Esophagus (tissue), 2 donors: ENCODE measurements around the gene NOTO. TPM values are rescaled to one million over a fixed set of nuclear protein-coding genes. Genes with fewer than 3 reads are reported as not detected.

Experiments used
- H3K27ac ChIP-seq, 2 donors: one replicate each; pipeline ENCODE4 v1.5.1; 2013; ENCODE audit warnings: low read depth in 2 of 2, mild to moderate bottlenecking in 2 of 2, inconsistent platforms in 1 of 2, low read length in 1 of 2, moderate library complexity in 1 of 2
- H3K27me3 ChIP-seq, 2 donors: one replicate each; pipeline ENCODE4 v1.6.1; 2013; ENCODE audit warnings: low read length in 2 of 2, control low read depth in 1 of 2, mild to moderate bottlenecking in 1 of 2; ENCODE audit not compliant: insufficient read depth in 2 of 2, control insufficient read depth in 1 of 2
- H3K36me3 ChIP-seq, 2 donors: one replicate each; pipeline ENCODE4 v1.6.1; 2013; ENCODE audit warnings: low read length in 1 of 2; ENCODE audit not compliant: control insufficient read depth in 2 of 2, insufficient read depth in 2 of 2
- H3K4me1 ChIP-seq, 2 donors: one replicate each; pipeline ENCODE4 v1.6.1; 2013; ENCODE audit warnings: low read length in 1 of 2; ENCODE audit not compliant: control insufficient read depth in 2 of 2, insufficient read depth in 2 of 2
- H3K4me3 ChIP-seq, 2 donors: one replicate each; pipeline ENCODE4 v1.5.1; 2013; ENCODE audit warnings: low read length in 2 of 2, mild to moderate bottlenecking in 2 of 2, low read depth in 1 of 2, moderate library complexity in 1 of 2
- H3K9me3 ChIP-seq, 2 donors: one replicate each; pipeline ENCODE4 v1.6.1; 2013; ENCODE audit warnings: mild to moderate bottlenecking in 2 of 2, low read depth in 1 of 2, low read length in 1 of 2, moderate library complexity in 1 of 2; ENCODE audit not compliant: control insufficient read depth in 2 of 2, insufficient read depth in 1 of 2
- WGBS, 2 donors: extraction: QIAGEN DNeasy Blood & Tissue Kit; methylation state at CpG; one replicate each; pipeline ENCODE4 v1.1.7; 2013; 5-methylcytosine and 5-hydroxymethylcytosine counted together
- polyA plus RNA-seq, 2 donors: library from polyadenylated mRNA; stranded (reverse); fragments of 200-250 nt; gene quantifications; one replicate each; pipeline ENCODE4 v1.2.3, GENCODE V29; 2013
- donor health status: healthy with polysubstance abuse.
- donor health status: Bipolar disorder and iron deficiency.

The NOTO gene
- polyA plus RNA-seq, 2 donors = not detected

- WGBS, 2 donors = 1% methylated on average over 35 to 37 of the region's 37 CpGs
- Histone ChIP-seq H3K36me3 (peaks cover 0 to 6% of the 10 kb centered on the region in 2 donors), H3K4me3 (peak overlapping the region; percentile 69 to 85), H3K27ac (peak overlapping the region; percentile 58 to 72), H3K9me3 (no peaks in the 10 kb centered on the region), H3K27me3 (no peaks in the 10 kb centered on the region), H3K4me1 (peaks cover 0 to 6% of the 10 kb centered on the region in 2 donors)
These were observed 30.2 kb downstream of the NOTO start for GRCh38 chr2:73232403-73233153.

GRCh38 chr2:73233154-73233931 is 31.0 kb downstream of the NOTO start, which contains the start of gene PRADC1:
Gene PRADC1, minus strand, starts transcription at chr2:73233239. Its CDS starts 79 bp downstream, at chr2:73233160.
- Histone ChIP-seq H3K9me3 (no peaks in the 10 kb centered on the region), H3K27ac (peak within 1 kb of the TSS; percentile 83 to 86), H3K27me3 (no peaks in the 10 kb centered on the region), H3K4me1 (peaks cover 0 to 6% of the 10 kb centered on the region in 2 donors), H3K36me3 (peaks cover 4% of the 10 kb centered on the region in 2 donors), H3K4me3 (peak within 1 kb of the TSS; percentile 70 to 85)
- WGBS, 2 donors = 0 to 1% methylated on average over 53 to 67 of the region's 67 CpGs

GRCh38 chr2:73233932-73234832 is 31.8 kb downstream of the NOTO start, which contains the start of gene CCT7:
Gene CCT7, plus strand, starts transcription at chr2:73234308. Its CDS starts 71 bp downstream, at chr2:73234379.
- 0% methylated on average over 65 to 69 of the region's 69 CpGs for WGBS, 2 donors
- Histone ChIP-seq H3K4me1 (peaks cover 0 to 6% of the 10 kb centered on the region in 2 donors), H3K36me3 (peaks cover 4% of the 10 kb centered on the region in 2 donors), H3K27ac (peak within 1 kb of the TSS; percentile 83 to 86), H3K27me3 (no peaks in the 10 kb centered on the region), H3K4me3 (peak within 1 kb of the TSS; percentile 70 to 85), H3K9me3 (no peaks in the 10 kb centered on the region)

GRCh38 chr2:73235315-73236028 is 33.1 kb downstream of the NOTO start:
- H3K27ac ChIP-seq = no peak overlapping the region
- H3K4me1 ChIP-seq = peaks cover 0 to 6% of the 10 kb centered on the region in 2 donors
- H3K4me3 ChIP-seq = peak overlapping the region; percentile 70 to 85
- no peaks in the 10 kb centered on the region for H3K9me3 ChIP-seq
- H3K27me3 ChIP-seq = no peaks in the 10 kb centered on the region
- H3K36me3 ChIP-seq = peaks cover 6 to 7% of the 10 kb centered on the region in 2 donors
- WGBS, 2 donors = 56 to 58% methylated on average over 11 of the region's 11 CpGs

GRCh38 chr2:73237168-73237567 is 34.8 kb downstream of the NOTO start:
- 48 to 56% methylated on average over 1 of the region's 1 CpG for WGBS, 2 donors
- no peaks in the 10 kb centered on the region for H3K9me3 ChIP-seq
- peaks cover 6 to 7% of the 10 kb centered on the region in 2 donors for H3K36me3 ChIP-seq
- no peaks in the 10 kb centered on the region for H3K27me3 ChIP-seq
- H3K4me3 ChIP-seq = no peak overlapping the region
- peaks cover 0 to 6% of the 10 kb centered on the region in 2 donors for H3K4me1 ChIP-seq
- H3K27ac ChIP-seq = no peak overlapping the region

- Histone ChIP-seq H3K36me3 (peaks cover 7 to 9% of the 10 kb centered on the region in 2 donors), H3K4me3 (no peak overlapping the region), H3K27ac (no peak overlapping the region), H3K4me1 (peaks cover 0 to 4% of the 10 kb centered on the region in 2 donors), H3K27me3 (no peaks in the 10 kb centered on the region), H3K9me3 (no peaks in the 10 kb centered on the region)
- 74 to 83% methylated on average over 3 of the region's 3 CpGs for WGBS, 2 donors
These were observed 35.8 kb downstream of the NOTO start for GRCh38 chr2:73238149-73238548.

- Histone ChIP-seq H3K4me3 (no peak overlapping the region), H3K9me3 (no peaks in the 10 kb centered on the region), H3K27me3 (no peaks in the 10 kb centered on the region), H3K27ac (no peak overlapping the region), H3K4me1 (peaks cover 0 to 4% of the 10 kb centered on the region in 2 donors), H3K36me3 (peaks cover 7 to 9% of the 10 kb centered on the region in 2 donors)
- 84 to 92% methylated on average over 1 of the region's 1 CpG for WGBS, 2 donors
These were observed 36.6 kb downstream of the NOTO start for GRCh38 chr2:73238976-73239375.

- Histone ChIP-seq H3K4me1 (peaks cover 2 to 4% of the 10 kb centered on the region in 2 donors), H3K4me3 (no peak overlapping the region), H3K36me3 (peaks cover 9 to 12% of the 10 kb centered on the region in 2 donors)
These were observed 37.4 kb downstream of the NOTO start for GRCh38 chr2:73239776-73240175.

More at GRCh38 chr2:73239776-73240175, 37.4 kb downstream of the NOTO start:
- 35 to 51% methylated on average over 3 of the region's 3 CpGs for WGBS, 2 donors
- H3K27ac ChIP-seq = no peak overlapping the region
- no peaks in the 10 kb centered on the region for H3K27me3 ChIP-seq
- no peaks in the 10 kb centered on the region for H3K9me3 ChIP-seq
